ENCODE data around the gene VDR.
"Not testable (repeated sequence)": the region's sequence is repeated elsewhere in the genome, so short reads cannot be mapped to it uniquely, and the experiment has no call there.

Gene VDR

DNA sequence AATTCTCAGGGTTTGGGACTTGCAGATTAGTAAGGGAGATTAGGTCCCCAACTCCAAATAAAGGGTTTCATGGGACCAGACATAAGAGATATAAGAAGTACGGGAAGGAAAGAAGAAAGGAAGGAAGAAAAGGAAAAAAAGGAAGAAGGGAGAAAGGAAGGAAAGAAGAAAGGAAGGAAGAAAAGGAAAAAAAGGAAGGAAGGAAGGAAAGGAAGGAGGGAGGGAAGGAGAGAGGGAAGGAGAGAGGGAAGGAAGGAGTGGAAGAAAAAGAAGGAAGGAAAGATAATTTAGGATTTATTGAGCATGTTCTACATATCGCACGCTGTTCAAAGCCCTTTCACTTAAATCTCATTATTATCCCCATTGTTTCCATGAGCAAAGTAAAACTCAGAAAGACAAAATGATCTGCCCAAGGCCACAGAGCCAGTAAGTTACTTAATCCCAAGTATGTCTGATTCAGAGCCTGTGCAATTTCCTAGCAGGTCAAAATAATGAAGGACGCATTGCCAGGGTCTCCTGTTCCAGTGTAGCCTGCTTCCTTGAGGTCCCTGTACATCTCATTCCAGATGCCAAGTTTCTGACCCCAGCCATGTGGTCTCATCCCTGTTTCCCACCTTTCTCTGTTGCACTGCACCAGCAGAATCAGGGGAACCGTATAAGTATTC lies 81.2 kb downstream of the VDR start:
- DNase-seq = no peak

DNA sequence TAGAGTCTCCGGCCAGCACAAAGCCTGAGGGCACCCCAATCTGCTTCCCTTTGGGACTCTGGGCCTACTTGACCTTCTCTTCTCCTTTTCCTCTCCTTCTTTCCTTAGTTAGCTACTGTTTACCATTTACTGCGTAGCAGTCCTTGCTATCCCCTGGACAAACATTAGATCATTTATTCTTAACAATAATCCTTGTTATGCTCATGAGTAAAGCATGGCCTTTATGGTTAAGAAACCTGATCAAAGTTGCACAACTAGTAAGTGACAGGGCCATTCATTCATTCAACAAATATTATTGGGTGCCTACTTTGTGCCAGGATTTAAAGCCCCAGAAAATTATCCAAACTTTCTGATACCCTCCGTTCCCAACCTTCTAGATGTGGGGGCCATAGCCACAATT lies 81.9 kb downstream of the VDR start:
- no peak for DNase-seq

DNA sequence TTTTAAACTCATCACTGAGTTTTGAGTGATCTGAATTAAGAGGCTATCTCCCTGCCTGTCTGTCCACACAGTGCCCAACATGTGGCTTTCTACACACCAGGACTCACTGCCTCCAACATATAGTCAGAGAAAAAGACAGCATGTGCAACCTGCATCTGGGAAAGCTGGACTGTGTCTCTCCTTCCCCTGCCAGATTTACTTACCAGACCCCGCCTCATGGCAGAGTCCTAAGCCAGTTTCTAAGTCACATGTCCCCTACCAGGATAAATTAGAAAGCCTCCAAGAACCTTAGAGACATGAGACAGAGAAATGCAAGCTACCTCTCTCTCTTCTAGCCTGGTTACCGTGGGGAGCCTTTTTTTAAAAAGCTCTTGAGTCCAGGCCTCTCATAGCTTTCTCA lies 82.4 kb downstream of the VDR start:
- no peak for DNase-seq

DNA sequence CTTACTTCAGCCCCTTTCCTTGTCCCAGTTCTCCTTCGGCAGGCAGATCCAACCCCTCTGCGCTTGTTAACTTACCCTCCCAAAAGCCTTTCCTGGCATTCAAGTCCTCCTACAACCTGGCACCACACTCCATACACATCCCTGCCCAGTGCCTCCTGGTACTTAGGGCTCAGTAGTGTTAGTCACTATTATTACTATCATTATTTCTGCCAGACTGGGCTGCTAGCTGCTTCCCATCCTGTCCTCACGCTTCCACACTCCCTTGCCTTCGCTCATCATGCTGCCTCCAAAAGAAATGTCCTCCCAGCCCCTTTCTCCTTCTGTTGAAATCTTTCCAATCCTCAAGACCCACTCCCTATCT lies 83.5 kb downstream of the VDR start:
- DNase-seq = no peak

DNA sequence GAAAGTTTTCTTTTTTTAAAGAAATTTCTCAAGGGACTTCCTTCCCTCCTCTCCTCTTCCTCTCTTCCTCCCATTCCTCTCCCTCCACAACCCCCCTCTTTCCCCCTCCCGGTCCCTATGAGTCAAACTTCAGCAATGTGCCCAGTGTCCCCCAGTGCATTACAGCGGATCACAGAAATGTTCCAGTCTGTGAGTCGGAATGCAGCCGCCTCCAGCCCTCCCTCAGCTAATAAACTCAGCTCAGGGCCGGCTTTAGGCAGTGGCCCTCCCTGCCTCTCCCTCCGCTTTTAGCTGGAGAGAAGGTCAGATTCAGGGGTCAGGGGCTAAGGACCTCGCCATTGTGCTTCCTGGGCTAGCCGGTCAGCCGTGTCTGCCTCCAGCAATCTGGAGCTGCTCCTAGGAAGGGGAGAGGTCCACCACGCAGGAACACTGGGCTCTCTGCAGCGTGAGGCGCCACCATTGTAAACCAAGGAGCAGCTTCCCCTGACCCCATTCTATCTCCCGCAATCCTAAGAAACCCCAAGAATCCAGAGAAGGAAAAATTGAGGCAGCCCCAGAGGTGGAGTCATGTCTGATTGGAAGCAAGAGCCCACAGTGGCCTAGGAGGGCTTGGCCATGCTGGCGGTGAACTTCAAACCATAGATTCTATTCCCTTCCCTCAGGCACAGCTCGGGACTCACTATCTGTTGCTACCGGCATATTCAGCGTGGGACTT lies 84.0 kb downstream of the VDR start:
- DNase-seq = no peak

DNA sequence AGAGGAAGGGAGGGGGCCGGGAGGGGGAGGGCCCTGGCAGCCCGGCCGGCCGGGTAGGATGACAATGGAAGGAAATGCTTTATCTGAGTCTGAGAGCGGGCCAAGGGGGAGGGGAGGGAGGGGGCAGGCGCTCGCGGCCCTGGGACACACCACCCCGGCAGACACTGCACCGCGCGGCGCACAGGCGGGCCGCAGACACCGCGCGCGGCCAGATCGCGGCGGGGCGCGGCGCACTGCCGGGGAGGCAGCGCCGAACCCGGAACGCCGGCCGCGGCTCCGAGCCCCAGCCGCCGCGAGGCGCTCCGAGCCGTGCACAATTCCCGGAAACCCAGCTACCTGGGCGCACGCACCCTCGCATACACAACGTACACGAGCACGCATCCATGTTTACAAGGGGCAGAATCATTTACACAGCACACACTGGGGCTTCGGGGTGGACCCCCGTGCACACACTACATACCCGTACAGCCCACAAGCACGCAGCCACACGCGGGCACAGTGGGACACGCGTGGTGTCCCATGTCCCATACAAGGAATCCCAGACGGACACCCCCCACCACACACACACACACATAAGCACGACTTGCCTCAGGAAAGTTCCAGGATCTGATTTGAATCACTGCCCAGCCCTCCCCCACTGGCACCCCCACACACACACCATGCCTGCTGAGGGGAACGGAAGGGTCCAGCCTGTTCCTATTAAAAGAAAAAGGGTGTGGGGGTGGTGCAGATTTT lies 84.7 kb downstream of the VDR start, which contains the start of gene HDAC7:
Gene HDAC7 (minus strand): TSS at position 8 of the 735 bp plus-strand sequence. CDS start 118 bp downstream, outside the sequence.
- no peak for DNase-seq

DNA sequence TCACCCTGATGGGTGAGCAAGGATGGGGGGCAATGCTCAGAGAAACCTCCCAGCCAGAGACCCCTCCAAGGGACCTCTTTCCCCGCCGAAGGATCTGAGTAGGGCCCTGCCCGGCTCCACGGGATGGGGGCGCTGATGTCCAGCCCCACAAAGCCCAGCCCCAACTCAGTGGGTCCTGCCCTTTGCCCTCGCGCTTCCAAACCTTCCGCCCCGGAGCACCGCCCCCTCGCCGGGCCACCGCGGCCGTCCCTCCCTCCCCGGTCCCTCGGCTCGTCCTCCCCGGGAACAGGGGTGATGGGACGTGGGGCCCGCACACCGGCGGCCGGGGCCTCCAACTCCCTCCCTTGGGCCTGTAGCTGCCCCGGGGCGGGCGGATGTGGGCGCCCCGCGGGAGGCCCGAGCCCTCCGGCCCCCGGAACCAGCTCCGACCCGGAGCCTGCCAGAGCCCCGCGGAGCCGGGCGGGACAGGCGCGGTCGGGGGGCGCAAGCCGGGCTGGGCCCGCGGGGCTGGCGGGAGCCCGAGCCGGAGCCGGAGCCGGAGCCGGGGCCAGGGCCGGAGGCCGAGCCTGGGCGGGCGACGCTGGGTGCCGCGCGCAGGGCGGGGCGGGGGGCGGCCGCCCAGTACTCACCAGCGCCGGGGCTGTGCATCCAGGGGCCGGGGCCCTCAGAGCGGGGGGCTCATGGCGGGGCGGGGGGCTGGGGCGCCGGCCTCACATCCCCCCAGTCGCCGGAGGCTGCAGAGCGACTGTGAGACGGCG lies 85.5 kb downstream of the VDR start:
- no peak for DNase-seq

DNA sequence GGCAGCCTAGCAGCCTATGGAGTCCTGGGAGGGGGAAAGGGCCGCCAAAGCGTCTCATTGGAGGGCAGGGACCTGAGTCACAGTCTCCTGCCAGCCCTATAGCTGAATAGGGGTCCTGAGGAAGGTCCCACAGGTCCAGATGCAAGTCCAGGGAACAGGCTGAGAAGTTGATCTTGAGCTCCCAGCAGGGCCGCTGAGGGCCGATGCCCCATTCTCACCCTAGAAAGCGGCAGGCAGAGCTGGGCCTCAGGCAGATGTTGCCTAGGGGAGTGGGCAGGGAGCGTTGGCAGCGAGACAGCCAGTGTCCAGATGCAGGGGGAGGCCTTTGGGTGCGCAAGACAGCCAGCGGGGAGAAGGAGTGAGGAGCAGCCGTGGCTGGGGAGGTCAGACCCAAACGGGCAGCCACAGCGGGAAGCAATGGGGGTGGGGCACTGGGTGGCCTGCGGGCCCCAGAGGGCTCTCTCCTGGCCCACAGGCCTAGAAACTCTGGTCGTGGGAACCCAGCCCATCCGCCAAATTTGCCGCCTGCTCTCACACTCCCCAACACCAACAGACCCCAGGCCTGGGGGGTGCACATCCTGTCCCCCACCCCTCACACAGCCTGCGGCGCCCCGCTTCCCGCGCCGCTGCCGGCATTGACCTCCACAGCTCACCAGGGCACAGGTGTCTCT lies 86.2 kb downstream of the VDR start:
- DNase-seq = no peak

DNA sequence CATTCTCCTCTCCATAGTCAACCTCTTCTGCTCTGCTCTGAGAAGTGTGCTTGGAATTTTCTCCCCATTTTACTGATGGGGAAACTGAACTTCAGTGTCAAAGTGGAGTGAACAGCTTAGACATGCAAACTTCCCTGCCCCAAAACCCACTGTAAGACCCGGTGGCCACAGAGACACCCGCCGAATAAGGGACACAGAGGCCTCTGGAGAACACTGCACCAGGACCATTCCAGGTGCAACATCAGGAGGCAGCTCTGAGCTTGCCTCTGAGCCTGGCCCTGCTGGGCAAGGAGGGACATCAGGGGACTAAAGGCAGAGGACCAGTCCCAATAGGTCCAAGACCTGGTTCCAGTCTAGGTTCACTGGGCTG lies 86.8 kb downstream of the VDR start:
- DNase-seq = no peak

DNA sequence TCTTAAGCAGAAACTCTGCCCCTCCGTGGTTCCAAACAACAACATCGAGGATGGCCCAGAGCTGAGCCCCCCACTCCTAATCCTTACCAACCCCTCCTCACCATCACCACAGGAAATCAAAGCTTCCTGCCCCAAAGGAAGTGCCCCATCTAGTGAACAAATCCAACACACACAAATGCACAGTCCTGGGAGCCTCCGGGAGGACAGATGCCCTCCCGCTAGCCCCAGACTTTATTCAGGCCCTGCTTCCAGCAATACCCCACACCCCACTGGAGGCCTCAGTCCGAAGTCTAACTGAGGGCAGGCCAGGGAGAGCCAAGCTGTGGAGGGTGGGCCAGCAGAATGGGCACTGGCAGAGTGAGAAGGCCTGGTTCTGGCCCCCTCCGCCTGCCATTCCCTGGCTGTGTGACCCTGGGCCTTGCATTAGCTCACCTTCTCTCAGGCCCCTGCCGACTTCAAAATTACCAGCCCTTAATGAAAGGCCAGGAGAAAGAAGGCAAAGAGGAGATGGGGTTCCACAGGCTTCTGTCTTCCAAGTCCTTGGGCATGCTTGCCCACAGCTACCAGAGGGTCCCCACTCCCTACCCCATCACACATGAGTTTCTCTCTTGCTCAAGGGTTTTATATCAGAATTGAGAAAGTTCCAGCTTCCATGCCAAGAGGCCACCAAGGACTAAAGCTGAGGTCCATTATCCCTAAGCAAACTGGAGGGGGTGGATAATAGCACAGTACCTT lies 87.4 kb downstream of the VDR start:
- DNase-seq = no peak

DNA sequence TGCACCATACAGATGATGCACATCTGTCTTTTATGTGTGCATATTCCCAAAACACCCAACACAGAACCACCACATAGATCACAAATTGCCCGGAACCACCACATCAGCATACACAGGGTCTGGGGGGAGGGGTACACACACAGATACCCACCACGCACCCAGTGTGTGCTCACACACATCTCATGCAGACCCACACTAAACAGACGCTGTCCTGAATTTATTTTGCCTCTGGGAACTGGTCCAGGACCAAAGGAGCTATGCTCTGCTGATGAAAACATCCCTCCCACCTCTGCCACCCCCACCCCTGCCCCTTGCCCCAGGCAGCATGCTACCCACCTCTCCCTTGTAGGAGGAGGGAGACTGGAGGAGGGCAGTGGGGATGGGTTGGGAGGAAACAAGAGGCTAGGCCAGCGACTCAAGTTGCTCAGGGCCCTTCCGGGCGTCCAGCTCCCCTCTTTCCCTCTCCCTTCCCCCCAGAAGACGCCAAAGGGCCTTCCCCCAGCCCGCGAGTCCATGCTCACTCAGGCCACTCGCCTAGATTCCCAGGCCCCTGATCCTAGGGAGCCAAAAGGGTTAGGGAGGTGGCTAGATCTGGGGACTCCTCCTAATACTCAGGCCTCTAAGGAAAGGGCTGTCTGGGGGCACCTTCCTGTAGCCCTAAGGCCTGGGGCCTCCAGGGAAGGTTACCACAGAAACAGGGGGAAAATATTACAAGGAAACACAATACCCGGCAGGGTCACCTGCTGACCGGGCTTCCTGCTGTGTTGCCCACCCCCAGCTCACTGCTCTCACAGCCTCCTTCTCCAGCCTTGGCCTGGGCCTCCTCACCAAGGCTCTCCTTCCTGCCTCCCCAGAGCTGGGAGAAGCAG lies 88.2 kb downstream of the VDR start:
- no peak for DNase-seq

DNA sequence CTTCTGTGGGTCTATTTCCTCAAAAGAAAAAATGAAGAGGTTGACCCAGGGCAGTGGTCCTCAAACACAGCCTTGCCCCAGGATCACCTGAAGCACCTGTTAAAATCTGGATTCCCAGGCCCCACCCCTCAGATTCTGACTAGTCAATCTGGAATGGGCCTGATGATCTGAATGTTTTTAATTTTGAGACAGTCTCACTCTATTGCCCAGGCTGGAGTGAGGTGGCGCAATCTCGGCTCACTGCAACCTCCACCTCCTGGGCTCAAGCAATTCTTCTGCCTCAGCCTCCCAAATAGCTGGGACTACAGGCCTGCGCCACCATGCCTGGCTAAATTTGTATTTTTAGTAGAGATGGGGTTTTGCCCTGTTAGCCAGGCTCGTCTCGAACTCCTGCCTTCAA lies 89.3 kb downstream of the VDR start:
- not testable (repeated sequence) for DNase-seq

DNA sequence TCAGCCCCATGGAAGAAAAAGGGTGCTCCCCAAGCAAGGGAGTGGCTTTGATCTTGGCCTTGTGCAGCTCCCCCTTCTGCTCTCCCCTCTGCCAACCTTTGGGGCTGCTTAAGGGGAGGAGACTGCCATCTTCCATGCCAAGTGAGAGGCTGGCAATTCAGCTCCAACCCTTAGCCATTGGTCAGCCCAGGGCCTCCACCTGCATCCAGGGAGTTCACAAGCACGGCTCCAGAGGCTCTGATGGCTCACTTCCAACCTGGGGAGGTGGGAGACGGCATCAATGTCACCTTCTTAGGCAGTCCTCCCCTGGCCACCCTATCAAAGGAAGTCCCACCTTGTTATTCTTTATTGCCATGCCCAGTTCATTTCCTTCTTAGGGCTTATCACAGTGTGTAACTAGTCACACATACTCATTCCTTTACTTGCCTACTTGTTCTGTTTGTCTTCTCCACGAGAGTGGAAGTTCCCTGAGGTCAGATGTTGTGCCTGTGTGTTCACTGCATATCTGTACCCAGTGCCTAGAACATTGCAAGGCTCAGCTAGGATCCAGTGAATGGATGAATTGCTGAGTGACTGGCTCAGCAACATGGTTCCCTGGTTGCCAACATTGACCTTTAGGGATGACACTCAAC lies 90.1 kb downstream of the VDR start:
- no peak for DNase-seq

DNA sequence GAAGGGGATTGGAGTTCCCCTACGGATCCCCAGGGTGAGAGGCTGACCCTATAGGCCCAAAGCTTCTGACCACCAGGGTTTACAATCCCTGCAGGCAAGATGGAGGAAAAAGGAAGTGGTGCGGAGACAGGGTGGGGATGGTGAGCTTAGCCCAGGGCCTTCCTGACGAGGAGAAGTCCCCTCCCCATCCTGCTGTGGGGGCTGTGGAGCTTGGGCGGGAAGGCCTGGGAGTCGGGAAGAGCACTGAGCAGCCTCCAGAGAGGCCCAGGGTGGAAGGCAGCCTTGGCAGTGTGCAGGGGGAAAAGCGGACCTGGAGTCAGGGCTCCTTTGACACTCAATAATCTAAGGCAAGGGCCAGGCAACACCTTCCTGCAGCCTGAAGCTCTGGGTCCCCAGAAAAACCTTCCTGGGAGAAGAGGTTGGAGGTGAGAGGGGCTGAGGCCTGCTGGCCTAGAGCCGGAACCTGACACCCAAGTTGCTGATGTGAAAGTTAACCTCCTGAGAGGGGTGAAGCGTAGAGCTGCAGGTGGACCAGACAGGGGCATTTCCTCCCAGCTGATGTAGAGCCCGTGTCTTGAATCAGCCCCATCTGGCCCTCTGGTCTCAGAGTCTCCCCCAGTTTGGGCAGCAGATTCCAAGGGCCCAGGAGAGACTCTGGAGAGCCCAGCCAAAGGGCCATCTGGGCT lies 91.1 kb downstream of the VDR start:
- no peak for DNase-seq

DNA sequence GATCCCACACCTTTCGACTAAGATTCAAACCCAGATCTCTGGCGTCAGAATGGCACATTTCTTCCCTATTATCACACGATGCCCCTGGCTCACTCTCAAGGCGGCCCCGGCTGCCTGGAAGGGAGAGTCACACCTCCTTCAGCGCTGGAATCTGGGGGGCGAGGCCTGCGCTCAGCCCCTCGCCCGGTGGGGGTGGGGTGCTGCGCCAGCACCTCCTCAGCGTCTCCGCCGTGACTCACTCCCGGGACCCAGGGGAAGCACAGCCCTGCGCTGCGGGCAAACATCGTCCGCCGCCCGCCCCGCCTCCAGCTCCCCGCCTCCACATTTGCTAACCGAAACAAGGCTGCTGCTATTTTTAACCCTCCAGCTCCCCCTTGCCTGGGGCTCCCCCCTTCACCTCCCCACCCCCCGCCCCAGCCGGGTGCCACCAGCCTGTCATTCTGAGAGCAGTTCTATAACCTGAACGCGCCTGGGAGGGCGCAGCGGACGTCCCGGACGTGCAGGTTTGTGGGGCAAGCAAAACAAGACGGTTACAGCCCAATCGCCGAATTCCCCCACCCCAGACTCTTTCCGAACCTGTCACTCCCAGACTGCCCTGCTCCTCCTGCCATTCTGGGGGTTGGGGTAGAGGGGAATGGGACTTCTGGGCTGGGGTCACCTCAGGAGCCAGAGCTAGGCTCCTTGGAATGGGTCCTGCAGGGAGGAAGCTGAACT lies 91.8 kb downstream of the VDR start:
- no peak for DNase-seq

DNA sequence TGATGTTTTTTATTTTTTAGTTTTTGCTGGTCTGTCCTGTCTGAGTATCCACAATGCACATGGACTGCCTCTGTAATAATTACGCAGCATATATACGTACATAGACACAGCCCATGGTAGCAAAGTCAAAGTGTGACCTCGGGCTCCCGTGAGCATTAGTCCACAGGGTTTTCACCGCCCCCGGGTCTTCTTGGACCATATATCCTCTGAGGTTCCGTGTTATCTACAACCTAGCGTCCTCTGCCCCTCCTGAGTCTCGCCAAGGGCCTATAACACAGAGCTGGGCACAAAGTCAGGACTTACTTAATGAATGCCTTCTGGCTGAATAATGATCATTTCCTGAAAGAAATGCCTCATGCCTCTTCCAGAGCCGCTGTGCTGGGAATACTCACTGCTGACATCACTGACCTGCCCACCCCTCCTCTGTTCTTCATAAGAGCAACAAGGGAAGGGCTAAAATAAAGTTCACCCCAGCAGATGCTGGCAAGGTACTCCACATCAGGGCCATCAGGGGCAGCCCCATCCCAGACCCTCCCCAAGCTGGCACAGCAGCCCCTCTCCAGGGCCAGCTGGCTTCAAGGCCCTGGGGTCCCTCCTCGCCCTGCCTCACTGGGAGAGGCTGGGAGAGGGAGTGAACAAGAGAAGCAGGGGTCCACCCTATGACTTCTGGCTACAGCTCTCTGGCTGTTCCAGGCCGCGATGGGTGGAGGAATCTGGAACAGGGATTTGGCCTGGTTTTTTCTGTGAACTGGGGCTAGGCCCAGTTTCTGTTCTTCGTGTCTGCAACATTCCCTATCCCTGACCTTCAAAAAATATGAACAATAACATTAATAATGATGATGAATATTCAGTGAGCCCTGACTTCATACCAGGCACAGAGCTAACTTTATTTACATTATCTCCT lies 93.0 kb downstream of the VDR start:
- DNase-seq = no peak

DNA sequence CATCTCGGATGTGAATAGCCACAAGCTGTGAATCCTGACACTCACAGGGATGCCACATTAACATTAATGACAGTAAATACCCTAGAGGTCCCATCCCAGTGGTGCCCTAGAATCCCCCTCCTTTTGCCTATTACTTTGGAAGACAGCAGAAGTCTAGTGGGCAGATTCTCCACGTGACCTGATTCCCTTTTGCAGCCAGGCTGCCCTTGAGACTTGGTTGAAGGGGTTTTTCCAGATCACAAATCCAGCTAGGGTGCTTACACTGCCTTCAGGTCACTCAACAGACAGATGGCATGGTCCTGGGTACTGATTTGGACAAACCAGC lies 93.8 kb downstream of the VDR start:
- no peak for DNase-seq

DNA sequence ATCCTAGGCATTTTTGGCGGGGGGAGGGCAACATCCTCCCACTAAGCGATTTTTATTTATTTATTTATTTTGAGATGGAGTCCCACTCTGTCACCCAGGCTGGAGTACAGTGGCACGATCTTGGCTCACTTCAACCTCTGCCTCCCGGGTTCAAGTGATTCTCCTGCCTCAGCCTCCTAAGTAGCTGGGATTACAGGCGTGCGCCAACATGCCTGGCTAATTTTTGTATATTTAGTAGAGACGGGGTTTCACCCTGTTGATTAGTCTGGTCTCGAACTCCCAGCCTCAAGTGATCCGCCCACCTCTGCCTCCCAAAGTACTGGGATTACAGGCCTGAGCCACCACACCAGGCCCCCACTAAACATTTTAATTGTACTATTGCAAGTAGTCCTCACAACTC lies 95.3 kb downstream of the VDR start:
- not testable (repeated sequence) for DNase-seq

Data from NCI-H2107 (cell line).